ENCODE measurements around the gene SMIM1.
"Not testable (repeated sequence)": the region's sequence is repeated elsewhere in the genome, so short reads cannot be mapped to it uniquely, and the experiment has no call there.

SMIM1 gene

GRCh38 chr1:3809680-3810079 lies 37.1 kb downstream of the SMIM1 start:
- H4K20me1 ChIP-seq (ENCODE audit: insufficient read depth, low read length, poor library complexity, severe bottlenecking), result no peaks in the 10 kb centered on the region
- H2AFZ ChIP-seq (ENCODE audit: low read length), result no peak overlapping the region
- no peaks in the 10 kb centered on the region for H3F3A ChIP-seq (ENCODE audit: low read depth)
- no peaks in the 10 kb centered on the region for H3K9me2 ChIP-seq (replicated peaks; ENCODE audit: low read depth, low read length)
- no peaks in the 10 kb centered on the region for H3K36me3 ChIP-seq (ENCODE audit: insufficient read depth, low read length)
- H3K9me3 ChIP-seq (ENCODE audit: insufficient read depth, low read depth, low read length), result no peaks in the 10 kb centered on the region
- H3K27me3 ChIP-seq (ENCODE audit: insufficient read depth, low read length, poor library complexity, severe bottlenecking), result no peaks in the 10 kb centered on the region
- H3K4me2 ChIP-seq (ENCODE audit: low read depth, low read length, poor library complexity, severe bottlenecking), result no peak overlapping the region
- no peaks in the 10 kb centered on the region for H3K4me1 ChIP-seq (ENCODE audit: insufficient read depth, low read length, poor library complexity, severe bottlenecking)
- no peak overlapping the region for H3K4me3 ChIP-seq (ENCODE audit: low read length, poor library complexity, severe bottlenecking)
- no peak overlapping the region for H3K9ac ChIP-seq (ENCODE audit: low read depth, low read length, poor library complexity, severe bottlenecking)
- H3K79me2 ChIP-seq (ENCODE audit: insufficient read depth, low read length), result no peaks in the 10 kb centered on the region
- TF ChIP-seq EZH2phosphoT487 (IDR thresholded peaks at IDR 0.05; ENCODE audit: borderline replicate concordance) (no peak), CTCF (conservative IDR thresholded peaks at IDR 0.05; ENCODE audit: low read length) (no peak)

DNA sequence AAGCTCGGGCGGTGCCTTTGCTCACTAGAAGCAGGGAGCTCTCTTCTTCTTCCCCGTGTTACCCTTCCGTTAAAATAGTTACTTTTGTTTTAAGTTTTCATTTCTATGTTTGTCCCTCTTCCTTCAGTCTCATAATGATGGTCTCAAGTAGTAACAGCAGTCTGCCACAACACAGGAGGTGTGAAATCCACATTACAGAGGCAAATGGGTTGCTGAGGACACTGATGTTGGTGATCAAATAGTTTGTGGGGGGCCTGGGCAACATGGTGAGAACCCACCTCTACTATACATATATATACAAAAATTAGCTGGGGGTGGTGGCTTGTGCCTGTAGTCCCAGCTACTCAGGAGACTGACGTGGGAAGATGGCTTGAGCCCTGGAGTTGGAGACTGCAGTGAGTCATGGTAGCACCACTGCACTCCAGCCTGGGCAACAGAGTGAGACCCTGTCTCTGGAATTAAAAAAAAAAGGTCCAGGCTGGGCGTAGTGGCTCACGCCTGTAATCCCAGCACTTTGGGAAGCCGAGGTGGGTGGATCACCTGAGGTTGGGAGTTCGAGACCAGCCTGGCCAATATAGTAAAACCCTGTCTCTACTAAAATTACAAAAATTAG lies 37.7 kb downstream of the SMIM1 start:
- not testable (repeated sequence) for H3K36me3 ChIP-seq (ENCODE audit: insufficient read depth, low read length); H3F3A ChIP-seq (ENCODE audit: low read depth); H3K9me2 ChIP-seq (replicated peaks; ENCODE audit: low read depth, low read length); H3K9ac ChIP-seq (ENCODE audit: low read depth, low read length, poor library complexity, severe bottlenecking); H3K4me1 ChIP-seq (ENCODE audit: insufficient read depth, low read length, poor library complexity, severe bottlenecking); H3K27me3 ChIP-seq (ENCODE audit: insufficient read depth, low read length, poor library complexity, severe bottlenecking); H2AFZ ChIP-seq (ENCODE audit: low read length); H3K4me3 ChIP-seq (ENCODE audit: low read length, poor library complexity, severe bottlenecking); H3K4me2 ChIP-seq (ENCODE audit: low read depth, low read length, poor library complexity, severe bottlenecking); H4K20me1 ChIP-seq (ENCODE audit: insufficient read depth, low read length, poor library complexity, severe bottlenecking); H3K9me3 ChIP-seq (ENCODE audit: insufficient read depth, low read depth, low read length); H3K79me2 ChIP-seq (ENCODE audit: insufficient read depth, low read length)

- Histone ChIP-seq H3K4me3 (ENCODE audit: low read length, poor library complexity, severe bottlenecking) (no peak overlapping the region), H3K9me2 (replicated peaks; ENCODE audit: low read depth, low read length) (no peaks in the 10 kb centered on the region), H2AFZ (ENCODE audit: low read length) (no peak overlapping the region), H4K20me1 (ENCODE audit: insufficient read depth, low read length, poor library complexity, severe bottlenecking) (no peaks in the 10 kb centered on the region), H3K79me2 (ENCODE audit: insufficient read depth, low read length) (no peaks in the 10 kb centered on the region), H3K4me1 (ENCODE audit: insufficient read depth, low read length, poor library complexity, severe bottlenecking) (no peaks in the 10 kb centered on the region), H3K36me3 (ENCODE audit: insufficient read depth, low read length) (no peaks in the 10 kb centered on the region), H3K9me3 (ENCODE audit: insufficient read depth, low read depth, low read length) (no peaks in the 10 kb centered on the region), H3F3A (ENCODE audit: low read depth) (no peaks in the 10 kb centered on the region), H3K9ac (ENCODE audit: low read depth, low read length, poor library complexity, severe bottlenecking) (no peak overlapping the region), H3K4me2 (ENCODE audit: low read depth, low read length, poor library complexity, severe bottlenecking) (no peak overlapping the region), H3K27me3 (ENCODE audit: insufficient read depth, low read length, poor library complexity, severe bottlenecking) (no peaks in the 10 kb centered on the region)
- TF ChIP-seq CTCF (conservative IDR thresholded peaks at IDR 0.05; ENCODE audit: low read length) (no peak), EZH2phosphoT487 (IDR thresholded peaks at IDR 0.05; ENCODE audit: borderline replicate concordance) (no peak)
Observed at GRCh38 chr1:3811595-3811911, 39.0 kb downstream of the SMIM1 start.

DNA sequence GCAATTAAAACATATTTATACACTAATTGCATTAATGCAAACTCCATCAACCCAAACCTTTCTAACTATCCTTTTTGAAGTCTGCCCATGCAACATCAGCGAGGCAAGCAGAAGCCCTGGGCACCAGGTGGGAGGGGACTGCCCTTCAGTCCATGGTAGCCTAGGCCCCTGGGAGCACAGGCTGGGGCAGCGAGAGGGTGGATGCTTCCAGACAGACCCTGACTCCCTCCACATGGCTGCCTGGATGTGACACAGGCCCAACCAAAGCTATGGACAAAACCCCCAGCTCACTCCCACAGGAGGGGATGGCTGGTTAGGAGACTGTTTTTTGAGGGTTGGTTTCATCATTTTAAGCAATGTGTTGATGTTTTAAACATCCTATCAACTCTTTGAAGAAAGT lies 41.5 kb downstream of the SMIM1 start:
- Histone ChIP-seq H3K9me3 (ENCODE audit: insufficient read depth, low read depth, low read length) (no peaks in the 10 kb centered on the region), H3K36me3 (ENCODE audit: insufficient read depth, low read length) (no peaks in the 10 kb centered on the region), H3K27me3 (ENCODE audit: insufficient read depth, low read length, poor library complexity, severe bottlenecking) (no peaks in the 10 kb centered on the region), H3K9me2 (replicated peaks; ENCODE audit: low read depth, low read length) (no peaks in the 10 kb centered on the region), H3K9ac (ENCODE audit: low read depth, low read length, poor library complexity, severe bottlenecking) (no peak overlapping the region), H3K4me3 (ENCODE audit: low read length, poor library complexity, severe bottlenecking) (no peak overlapping the region), H3K4me1 (ENCODE audit: insufficient read depth, low read length, poor library complexity, severe bottlenecking) (no peaks in the 10 kb centered on the region), H3K79me2 (ENCODE audit: insufficient read depth, low read length) (no peaks in the 10 kb centered on the region), H3K4me2 (ENCODE audit: low read depth, low read length, poor library complexity, severe bottlenecking) (no peak overlapping the region), H3F3A (ENCODE audit: low read depth) (no peaks in the 10 kb centered on the region), H4K20me1 (ENCODE audit: insufficient read depth, low read length, poor library complexity, severe bottlenecking) (no peaks in the 10 kb centered on the region), H2AFZ (ENCODE audit: low read length) (no peak overlapping the region)
- TF ChIP-seq EZH2phosphoT487 (IDR thresholded peaks at IDR 0.05; ENCODE audit: borderline replicate concordance) (no peak), CTCF (conservative IDR thresholded peaks at IDR 0.05; ENCODE audit: low read length) (no peak)

Data from Loucy (cell line).